GM21381 (cell line): ENCODE measurements around the gene CALCOCO2.
"Not testable (repeated sequence)": the region's sequence is repeated elsewhere in the genome, so short reads cannot be mapped to it uniquely, and the experiment has no call there.

Experiments
- ATAC-seq: cut with Tn5 transposase; IDR thresholded peaks from one replicate; pipeline ENCODE4 v1.9.1; 2021; ENCODE audit warnings: mild to moderate bottlenecking, moderate library complexity; ENCODE audit not compliant: unreplicated experiment

CALCOCO2 gene, protein sequence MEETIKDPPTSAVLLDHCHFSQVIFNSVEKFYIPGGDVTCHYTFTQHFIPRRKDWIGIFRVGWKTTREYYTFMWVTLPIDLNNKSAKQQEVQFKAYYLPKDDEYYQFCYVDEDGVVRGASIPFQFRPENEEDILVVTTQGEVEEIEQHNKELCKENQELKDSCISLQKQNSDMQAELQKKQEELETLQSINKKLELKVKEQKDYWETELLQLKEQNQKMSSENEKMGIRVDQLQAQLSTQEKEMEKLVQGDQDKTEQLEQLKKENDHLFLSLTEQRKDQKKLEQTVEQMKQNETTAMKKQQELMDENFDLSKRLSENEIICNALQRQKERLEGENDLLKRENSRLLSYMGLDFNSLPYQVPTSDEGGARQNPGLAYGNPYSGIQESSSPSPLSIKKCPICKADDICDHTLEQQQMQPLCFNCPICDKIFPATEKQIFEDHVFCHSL

DNA sequence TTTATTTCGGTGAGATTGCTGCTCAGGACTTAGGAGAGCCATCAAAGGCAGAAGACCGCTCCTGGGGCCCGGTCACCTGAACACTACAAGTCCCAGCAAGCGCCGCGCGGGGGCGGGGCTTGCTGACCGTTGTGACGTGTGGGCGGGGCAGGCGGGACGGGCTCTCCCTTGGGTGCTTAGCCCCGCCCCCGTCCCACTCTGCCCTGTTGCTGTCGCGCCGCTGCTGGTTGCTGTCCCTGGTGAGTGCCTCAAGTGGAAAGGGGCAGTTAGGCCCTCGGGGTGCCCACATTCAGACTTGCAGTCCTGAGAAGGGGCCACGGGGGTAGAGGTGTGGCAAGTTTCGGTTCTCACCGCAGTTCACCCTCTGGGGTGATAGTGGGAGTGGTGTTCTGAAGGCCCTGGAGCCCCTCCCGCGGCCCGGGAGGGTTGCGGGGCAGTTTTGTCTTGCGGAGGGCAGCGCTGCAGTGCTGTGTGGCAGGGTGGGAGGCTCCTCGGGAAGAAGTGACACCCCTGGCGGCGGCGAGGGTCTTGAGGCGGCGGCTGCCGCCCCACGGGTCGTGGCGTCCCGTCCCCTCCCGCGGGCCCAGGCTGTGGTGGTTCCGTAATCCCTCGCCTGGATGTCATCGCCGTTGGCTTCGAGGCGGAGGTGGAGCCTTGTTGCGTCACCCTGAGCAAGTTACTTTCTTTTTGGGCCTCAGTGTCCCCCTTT lies at the start of gene CALCOCO2:
CALCOCO2 (plus strand) TSS at position 196 of the 709 bp plus-strand sequence. CDS start 10,673 bp downstream, outside the sequence.
- ATAC-seq, result peak; percentile 80

DNA sequence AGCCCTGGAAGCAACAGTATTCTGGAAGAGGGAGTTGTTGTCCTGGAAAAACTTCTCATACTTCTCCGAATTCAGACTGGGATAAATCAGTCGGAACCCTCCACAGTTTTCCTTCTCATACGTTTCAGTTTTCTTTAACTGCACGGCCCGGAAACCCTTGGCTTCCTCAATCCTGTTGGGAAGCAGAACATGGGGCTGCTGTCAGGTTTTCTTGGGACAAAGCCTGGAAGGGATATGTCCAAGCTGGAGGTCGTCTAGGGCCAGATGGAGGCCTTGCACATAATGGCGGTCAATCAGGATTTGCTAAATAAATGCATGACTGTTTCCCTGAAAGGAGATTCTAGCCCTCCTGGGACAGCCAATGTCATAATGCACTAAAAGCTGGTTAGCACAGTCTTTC lies 43.0 kb upstream of the CALCOCO2 start:
- no peak for ATAC-seq

DNA sequence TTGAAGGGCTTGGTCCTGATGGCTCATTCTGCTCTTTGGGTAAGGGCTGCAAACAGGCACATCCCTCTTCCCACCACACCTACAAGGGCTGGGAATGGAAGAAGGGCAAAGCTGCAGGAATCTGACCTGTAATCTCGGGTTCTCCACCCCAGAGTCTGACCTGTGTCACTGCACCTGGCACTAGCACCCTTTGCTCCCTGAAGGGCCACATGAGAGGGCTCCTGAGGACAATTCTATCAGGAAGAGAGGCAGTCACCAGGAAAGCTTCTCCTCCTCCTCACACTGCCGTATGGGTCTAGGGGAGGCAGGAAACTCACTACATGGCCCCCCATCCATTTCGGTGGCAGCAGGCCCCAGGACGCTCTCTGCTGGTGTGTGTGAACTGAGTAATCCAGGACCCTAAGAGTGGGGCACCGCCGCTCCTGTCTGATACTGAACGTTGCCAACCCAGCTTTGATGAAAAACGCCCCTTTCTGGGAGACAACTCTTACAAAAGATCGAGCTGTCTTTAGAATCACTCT lies 40.2 kb upstream of the CALCOCO2 start:
- ATAC-seq, result no peak

DNA sequence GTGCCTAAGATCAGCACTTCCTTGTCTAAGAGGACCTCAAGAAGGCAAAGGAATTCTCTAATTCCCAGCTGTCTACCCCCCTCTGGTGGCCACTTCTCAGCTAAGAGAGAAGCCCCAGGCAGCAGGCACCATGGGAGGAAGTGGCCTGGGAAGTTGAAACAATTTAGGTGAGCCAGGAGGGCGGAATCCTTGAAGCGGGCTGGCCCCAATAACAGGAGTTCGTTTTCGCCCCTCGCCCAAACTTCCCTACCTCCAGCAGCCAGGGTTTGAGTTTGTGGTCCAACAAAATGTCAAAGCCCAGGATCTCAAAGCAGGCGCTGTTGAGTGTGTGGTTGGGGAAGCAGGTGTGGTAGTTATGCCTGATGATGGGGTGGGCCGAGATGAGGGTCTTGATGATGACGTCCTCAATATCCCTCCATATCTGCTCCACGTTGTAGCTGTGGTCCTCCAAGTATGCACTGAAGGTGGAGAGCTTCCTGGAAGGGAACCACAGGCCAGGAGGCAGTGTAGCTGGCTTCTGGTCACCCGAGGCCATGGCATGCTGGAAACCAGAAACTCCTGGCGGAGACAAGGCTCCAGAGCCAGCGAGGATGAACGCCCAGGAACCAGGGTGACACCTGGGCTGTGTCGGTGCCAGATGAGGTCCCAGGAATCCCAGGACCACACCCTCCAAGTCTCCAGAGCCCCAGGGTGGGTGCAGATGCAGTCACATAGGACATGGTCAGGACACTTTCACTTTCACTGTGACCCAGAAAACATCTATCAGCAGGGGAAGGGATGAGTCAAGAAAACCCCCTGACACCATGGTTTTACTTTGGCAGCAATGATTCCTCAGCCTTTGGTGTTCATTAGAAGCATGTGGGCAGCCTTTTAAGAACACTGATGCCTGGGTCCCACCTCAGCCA lies 39.5 kb upstream of the CALCOCO2 start:
- ATAC-seq, result no peak

- no peak for ATAC-seq
These were observed 38.6 kb upstream of the CALCOCO2 start for GRCh38 chr17:48792033-48792798.

DNA sequence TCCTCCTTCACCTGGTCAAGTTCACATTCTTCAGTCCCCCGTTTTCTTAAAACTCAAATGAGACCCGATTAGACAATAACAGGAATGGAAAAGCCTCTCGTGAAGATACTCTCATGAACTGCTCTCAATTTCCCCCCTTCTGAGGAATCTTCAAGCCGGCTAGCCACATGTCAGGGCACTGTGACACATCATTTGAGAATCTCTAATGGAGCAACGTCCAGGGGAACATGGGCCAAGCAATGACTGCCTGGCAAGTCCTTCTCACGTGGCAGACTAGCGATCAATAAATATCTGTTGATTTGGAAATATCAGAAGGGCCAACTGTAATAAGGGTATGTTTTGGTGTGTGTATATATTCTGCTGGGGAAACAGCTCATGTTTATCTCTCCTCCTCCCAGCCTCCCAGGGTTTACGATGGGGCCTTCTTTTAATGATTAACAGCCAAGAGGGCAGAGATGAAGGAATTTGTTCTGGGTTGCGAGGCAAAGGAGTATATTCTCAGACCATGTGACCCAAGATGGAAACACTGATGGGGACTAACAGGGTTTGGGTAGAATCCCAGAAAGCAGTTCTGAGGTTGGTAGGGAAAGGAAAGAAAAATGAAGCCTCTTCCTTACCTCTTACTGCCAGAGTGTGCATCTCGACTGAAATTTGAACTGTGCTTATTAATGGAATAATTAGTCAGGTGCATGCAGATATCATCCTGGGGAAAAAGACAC lies 35.2 kb upstream of the CALCOCO2 start:
- no peak for ATAC-seq

DNA sequence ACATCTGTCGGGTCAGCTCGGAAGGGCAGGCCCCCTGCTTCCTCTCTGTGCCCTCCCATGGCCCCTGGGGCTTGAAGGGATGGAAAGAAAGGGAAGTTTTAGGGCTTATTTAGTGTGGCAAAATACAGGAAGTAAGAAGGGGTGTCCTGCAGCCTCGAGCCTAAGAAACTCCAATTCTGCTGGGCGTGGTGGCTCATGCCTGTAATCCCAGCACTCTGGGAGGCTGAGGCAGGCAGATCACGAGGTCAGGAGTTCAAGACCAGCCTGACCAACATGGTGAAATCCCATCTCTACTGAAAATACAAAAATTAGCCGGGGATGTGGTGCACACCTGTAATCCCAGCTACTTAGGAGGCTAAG lies 34.7 kb upstream of the CALCOCO2 start:
- ATAC-seq, result not testable (repeated sequence)

GRCh38 chr17:48799069-48799723 lies 31.6 kb upstream of the CALCOCO2 start:
- ATAC-seq, result no peak

GRCh38 chr17:48800626-48801217 lies 30.1 kb upstream of the CALCOCO2 start:
- no peak for ATAC-seq

DNA sequence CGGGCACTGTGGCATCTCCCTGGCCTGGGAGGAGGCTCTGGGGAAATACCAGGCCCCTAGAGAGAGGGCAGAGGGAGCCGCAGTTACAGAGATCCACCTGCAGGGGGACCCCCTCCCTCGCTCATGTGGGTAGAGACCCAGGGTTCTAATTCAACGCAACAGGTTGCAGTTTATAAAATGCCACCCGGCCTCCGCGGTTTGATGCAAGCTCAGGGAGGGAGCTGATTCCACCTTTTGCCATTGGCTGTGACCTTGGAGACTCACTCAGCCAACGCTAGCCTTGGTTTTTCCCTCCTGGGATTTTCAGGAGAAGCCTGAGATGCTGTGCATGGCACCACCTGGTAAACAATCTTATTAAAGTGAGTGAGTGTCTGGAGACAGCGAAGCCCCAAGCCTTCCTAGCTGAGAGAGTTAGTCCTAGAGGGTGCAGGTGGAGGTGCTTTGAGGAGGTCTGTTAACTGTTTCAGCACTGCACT lies 25.9 kb upstream of the CALCOCO2 start:
- ATAC-seq, result no peak

DNA sequence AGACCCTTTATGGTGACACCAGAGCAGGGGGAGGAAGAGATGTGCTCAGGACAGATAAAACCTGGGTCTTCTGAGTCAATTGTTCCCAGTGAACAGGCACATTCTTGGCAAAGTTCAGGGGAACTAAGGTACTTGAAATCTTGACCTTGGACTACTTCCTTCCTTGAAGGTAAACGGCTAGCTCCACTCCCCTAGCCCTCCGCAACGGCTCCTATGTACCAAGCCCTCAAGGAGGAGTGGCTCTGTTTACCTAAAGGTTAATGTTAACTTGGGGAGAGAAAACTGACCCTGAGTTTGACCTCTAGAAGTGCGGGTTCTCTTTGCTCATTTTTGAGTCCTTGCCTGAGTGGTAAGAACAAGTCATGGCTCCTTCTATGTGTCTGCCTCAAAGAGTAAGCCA lies 21.7 kb upstream of the CALCOCO2 start:
- no peak for ATAC-seq

DNA sequence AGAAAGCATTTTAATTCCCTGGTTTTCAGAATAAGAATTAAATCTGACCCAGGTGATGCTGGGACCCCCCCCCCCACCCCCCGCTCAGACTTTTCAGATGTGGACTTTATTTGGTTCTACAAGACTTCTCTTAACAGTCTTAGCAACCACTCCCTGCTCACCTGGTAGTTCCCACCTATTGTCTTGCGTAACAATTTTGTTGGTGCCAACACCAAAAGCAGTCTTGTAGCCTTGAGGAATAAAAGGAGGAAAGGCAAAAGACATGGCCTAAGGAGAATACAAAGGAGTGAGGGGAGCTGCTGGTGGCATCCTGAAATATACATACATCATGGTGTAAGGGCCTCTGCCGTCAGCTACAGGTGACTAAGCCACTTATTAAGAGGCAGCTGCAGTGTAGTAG lies 18.8 kb upstream of the CALCOCO2 start:
- ATAC-seq, result no peak

DNA sequence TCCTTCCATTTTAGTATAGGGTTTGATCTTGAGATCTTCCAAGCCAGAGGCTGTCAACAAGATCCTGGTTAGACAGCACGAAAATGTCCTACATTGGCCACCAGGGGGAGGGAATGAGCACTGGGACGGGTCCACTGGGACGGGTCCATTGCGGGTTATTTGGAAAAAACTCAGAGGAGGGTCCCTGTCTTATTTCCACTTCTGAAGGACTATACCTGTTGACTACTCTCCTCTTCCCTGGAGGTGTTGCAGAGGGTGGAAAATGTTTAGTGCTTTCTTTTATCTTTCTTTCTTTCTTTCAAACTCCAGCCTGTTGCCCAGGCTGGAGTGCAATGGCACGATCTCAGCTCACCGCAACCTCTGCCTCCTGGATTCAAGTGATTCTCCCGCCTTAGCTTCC lies 16.3 kb upstream of the CALCOCO2 start:
- no peak for ATAC-seq

GRCh38 chr17:48815311-48815710 lies 15.5 kb upstream of the CALCOCO2 start:
- no peak for ATAC-seq

- no peak for ATAC-seq
These were observed 14.4 kb upstream of the CALCOCO2 start for GRCh38 chr17:48816438-48816773.

GRCh38 chr17:48816774-48817590 lies 13.9 kb upstream of the CALCOCO2 start, which contains the start of gene TTLL6:
TSS of gene TTLL6 (minus strand) at chr17:48817229. CDS start at chr17:48817072, 157 bp downstream.
- peak; percentile 78 for ATAC-seq

DNA sequence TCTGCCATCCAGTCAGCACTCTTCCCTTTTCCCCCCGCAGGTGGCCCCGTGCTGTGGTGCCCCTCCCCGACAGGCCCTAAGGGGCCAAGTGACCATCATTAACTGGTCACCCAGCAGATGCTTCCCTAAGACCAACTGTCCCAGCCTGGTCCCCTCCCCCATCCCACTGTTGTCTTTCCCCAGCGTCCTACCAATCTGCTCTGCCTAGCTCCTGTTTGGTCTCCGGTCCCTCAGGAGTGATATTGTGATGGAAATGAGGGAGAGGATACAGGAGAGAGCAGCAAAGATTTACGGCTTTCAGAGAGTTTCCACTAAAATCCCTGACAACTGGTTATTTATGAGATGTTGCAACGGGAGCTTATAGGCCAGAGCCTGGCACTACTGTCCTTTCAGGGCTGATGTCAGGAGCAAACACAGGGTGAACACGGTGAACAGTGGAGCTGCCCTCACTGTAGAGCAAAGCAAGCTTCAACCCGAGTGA lies 12.4 kb upstream of the CALCOCO2 start:
- ATAC-seq, result no peak

DNA sequence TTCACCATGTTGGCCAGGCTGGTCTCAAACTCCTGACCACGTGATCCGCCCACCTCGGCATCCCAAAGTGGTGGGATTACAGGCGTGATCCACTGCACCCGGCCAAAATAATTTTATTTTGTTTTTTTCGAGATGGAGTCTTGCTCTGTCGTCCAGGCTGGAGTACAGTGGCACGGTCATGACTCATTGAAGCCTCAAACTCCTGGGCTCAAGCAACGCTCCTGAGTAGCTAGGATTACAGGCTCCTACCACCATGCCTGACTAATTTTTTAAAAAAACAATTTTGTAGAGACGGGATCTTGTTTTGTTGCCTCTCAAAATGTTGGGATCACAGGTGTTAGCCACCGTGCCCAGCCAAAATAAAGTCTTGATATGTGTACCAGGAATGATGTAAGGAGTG lies 11.4 kb upstream of the CALCOCO2 start:
- ATAC-seq, result no peak
